HepG2 (cell line): Measurements from ENCODE around the gene SPHK2. TPM values are rescaled to one million over a fixed set of nuclear protein-coding genes. Genes with fewer than 3 reads are reported as not detected.
A peak's percentile ranks its signal among the peaks of the same experiment; 100 is the strongest.

Experiments used
- CAMTA2 ChIP-seq: sonication (generic); formaldehyde crosslinking; IDR thresholded peaks from 2 replicates; pipeline ENCODE4 v1.4.0; 2020; ENCODE audit warnings: mild to moderate bottlenecking, missing genetic modification reagents, borderline replicate concordance
- ELF1 ChIP-seq: sonication (generic); formaldehyde crosslinking; IDR thresholded peaks from 2 replicates; pipeline ENCODE4 v1.4.0; 2020; ENCODE audit warnings: missing genetic modification reagents
- ERF ChIP-seq: IDR thresholded peaks from 2 replicates; pipeline ENCODE4 v1.6.1; 2018; ENCODE audit warnings: missing biosample characterization, missing genetic modification reagents
- IKZF1 ChIP-seq: fragments of 450-650 bp; IDR thresholded peaks from 2 replicates; pipeline ENCODE4 v1.7.1; 2016
- ISL2 ChIP-seq: sonication (generic); formaldehyde crosslinking; IDR thresholded peaks from 2 replicates; pipeline ENCODE4 v1.5.0; 2020; ENCODE audit warnings: missing genetic modification reagents
- KDM2A ChIP-seq: sonication (generic); formaldehyde crosslinking; IDR thresholded peaks from 2 replicates; pipeline ENCODE4 v1.4.0; 2020; ENCODE audit warnings: low read depth, missing genetic modification reagents, borderline replicate concordance
- KDM5A ChIP-seq: fragments of 200-600 bp; sonication (generic); IDR thresholded peaks from 2 replicates; pipeline ENCODE4 v1.7.0; 2018; ENCODE audit warnings: antibody characterized with exemption, mild to moderate bottlenecking, low read length, borderline replicate concordance
- KLF12 ChIP-seq: sonication (generic); formaldehyde crosslinking; IDR thresholded peaks from 2 replicates; pipeline ENCODE4 v1.4.0; 2020; ENCODE audit warnings: missing genetic modification reagents, borderline replicate concordance
- MED1 ChIP-seq: sonication (generic); formaldehyde crosslinking; IDR thresholded peaks from 2 replicates; pipeline ENCODE4 v1.4.0; 2020; ENCODE audit warnings: missing genetic modification reagents
- MEF2D ChIP-seq: sonication (generic); formaldehyde crosslinking; IDR thresholded peaks from 2 replicates; pipeline ENCODE4 v1.5.1; 2020; ENCODE audit warnings: mild to moderate bottlenecking, missing genetic modification reagents
- MIER2 ChIP-seq: IDR thresholded peaks from 2 replicates; pipeline ENCODE4 v1.6.1; 2016; ENCODE audit warnings: missing biosample characterization, missing genetic modification reagents
- NONO ChIP-seq, 2 experiments: fragments of 450-650 bp in 1 of 2; sonication (generic) in 1 of 2; formaldehyde crosslinking in 1 of 2; IDR thresholded peaks in 1 of 2; conservative IDR thresholded peaks in 1 of 2; 2 replicates each; pipeline versions ENCODE4 v1.6.1 to v1.8.0; 2017 to 2022; ENCODE audit warnings: mild to moderate bottlenecking in 1 of 2, missing genetic modification reagents in 1 of 2, moderate library complexity in 1 of 2
- RAD21 ChIP-seq: fragments of 450-650 bp; formaldehyde crosslinking; IDR thresholded peaks from 2 replicates; pipeline ENCODE4 v1.5.0; 2020; ENCODE audit warnings: mild to moderate bottlenecking
- RCOR2 ChIP-seq: IDR thresholded peaks from 2 replicates; pipeline ENCODE4 v1.6.1; 2016; ENCODE audit warnings: missing biosample characterization, missing genetic modification reagents
- RXRB ChIP-seq: IDR thresholded peaks from 2 replicates; pipeline ENCODE4 v1.6.1; 2016; ENCODE audit warnings: borderline replicate concordance, missing genetic modification reagents, missing compliant biosample characterization
- ZBTB20 ChIP-seq: sonication (generic); formaldehyde crosslinking; IDR thresholded peaks from 2 replicates; pipeline ENCODE4 v1.8.1; 2023; ENCODE audit warnings: missing genetic modification reagents, low read depth, mild to moderate bottlenecking, borderline replicate concordance
- ZBTB38 ChIP-seq: sonication (generic); formaldehyde crosslinking; IDR thresholded peaks from 2 replicates; pipeline ENCODE4 v1.5.1; 2020; ENCODE audit warnings: mild to moderate bottlenecking, missing genetic modification reagents
- ZEB1 ChIP-seq: IDR thresholded peaks from 2 replicates; pipeline ENCODE4 v1.6.1; 2012; ENCODE audit warnings: mild to moderate bottlenecking, low read depth, inconsistent platforms; ENCODE audit not compliant: insufficient replicate concordance
- ZNF264 ChIP-seq: sonication (generic); formaldehyde crosslinking; IDR thresholded peaks from 2 replicates; pipeline ENCODE4 v1.4.0; 2020; ENCODE audit warnings: missing genetic modification reagents
- ZNF430 ChIP-seq: sonication (generic); formaldehyde crosslinking; IDR thresholded peaks from 2 replicates; pipeline ENCODE4 v1.9.0; 2021; ENCODE audit warnings: mild to moderate bottlenecking, missing genetic modification reagents
- ZNF788 ChIP-seq: sonication (generic); formaldehyde crosslinking; IDR thresholded peaks from 2 replicates; pipeline ENCODE4 v1.5.0; 2020; ENCODE audit warnings: mild to moderate bottlenecking, missing genetic modification reagents, borderline replicate concordance
- ZNF891 ChIP-seq: sonication (generic); formaldehyde crosslinking; IDR thresholded peaks from 2 replicates; pipeline ENCODE4 v1.5.0; 2020; ENCODE audit warnings: mild to moderate bottlenecking, missing genetic modification reagents
- ZSCAN29 ChIP-seq: sonication (generic); formaldehyde crosslinking; conservative IDR thresholded peaks from 2 replicates; pipeline ENCODE4 v1.4.0; 2020; ENCODE audit warnings: mild to moderate bottlenecking, missing genetic modification reagents
- polyA plus RNA-seq, 8 experiments: library from polyadenylated mRNA; depleted of rRNA in 3 of 8; stranded (reverse) in 7 of 8; unstranded in 1 of 8; fragments of >200 nt; fragmentation: Illumina TruSeq in 4 of 8; extraction: Trizol in 4 of 8; gene quantifications; 2 replicates each; pipeline versions ENCODE4 v1.2.1 to v1.2.3, GENCODE V29; 2011 to 2016; ENCODE audit warnings: low read depth in 4 of 8, missing spikeins in 1 of 8, mixed read lengths in 1 of 8; ENCODE audit not compliant: insufficient read depth in 1 of 8
- total RNA-seq, 5 experiments: library from RNA; depleted of rRNA; stranded (reverse); fragments of >200 nt; fragmentation: Illumina TruSeq; extraction: Trizol; gene quantifications; 2 replicates each; pipeline ENCODE4 v1.2.3, GENCODE V29; 2016; ENCODE audit warnings: low read depth in 1 of 5
- TF ChIP-seq, protein P1 (sequence below): sonication (generic); formaldehyde crosslinking; IDR thresholded peaks from 2 replicates; pipeline ENCODE4 v1.9.0; 2022; ENCODE audit warnings: missing genetic modification reagents, mild to moderate bottlenecking, borderline replicate concordance
- TF ChIP-seq, protein P2 (sequence below): sonication (generic); formaldehyde crosslinking; IDR thresholded peaks from 2 replicates; pipeline ENCODE4 v1.5.1; 2020; ENCODE audit warnings: mild to moderate bottlenecking, moderate library complexity, missing genetic modification reagents
- TF ChIP-seq, protein P3 (sequence below): IDR thresholded peaks from 2 replicates; pipeline ENCODE4 v1.6.1; 2016; ENCODE audit warnings: missing compliant biosample characterization, missing genetic modification reagents, borderline replicate concordance

SPHK2 gene
- total and polyA plus RNA-seq, 2 of the 13 experiments (the other 11 are each of a cell fraction or from before 2014, with no cell fraction given) = 2.9 to 14.4 TPM

DNA sequence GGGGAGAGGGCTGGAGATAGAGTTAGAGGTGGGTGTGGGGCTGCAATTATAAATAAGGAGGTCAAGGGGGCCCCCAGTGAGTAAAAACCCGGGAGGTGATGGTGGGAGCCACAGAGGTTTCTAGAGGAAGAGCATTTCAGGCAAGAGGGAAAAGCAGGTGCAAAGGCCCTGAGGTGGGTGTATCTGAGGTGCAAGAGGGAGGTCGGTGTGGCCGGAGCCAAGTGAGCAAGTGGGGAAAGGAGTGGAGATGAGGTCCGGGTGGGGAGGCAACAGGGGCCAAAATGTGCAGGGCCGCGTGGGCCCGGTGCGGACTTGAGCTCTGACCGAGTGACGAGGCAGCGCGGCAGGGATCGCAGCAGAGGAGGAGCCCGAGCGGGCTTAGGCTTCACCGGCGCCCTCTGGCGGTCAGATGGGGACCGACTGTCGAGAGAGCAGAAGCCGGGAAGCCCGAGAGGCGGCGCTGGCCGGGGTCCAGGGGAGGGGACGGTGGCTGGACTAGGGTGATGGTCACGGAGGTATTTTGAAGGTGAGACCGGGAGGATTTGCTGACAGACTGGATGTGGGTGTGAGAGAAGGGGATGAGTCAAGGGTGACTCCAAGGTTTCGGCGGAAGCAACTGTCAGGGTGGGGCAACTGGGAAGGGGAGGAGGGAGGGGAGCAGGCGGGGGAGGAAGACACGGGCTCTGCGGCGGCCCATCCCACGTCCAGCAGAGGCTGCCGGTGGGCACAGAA is 30.5 kb upstream of the SPHK2 start (continued):
- TF ChIP-seq, protein P1, sequence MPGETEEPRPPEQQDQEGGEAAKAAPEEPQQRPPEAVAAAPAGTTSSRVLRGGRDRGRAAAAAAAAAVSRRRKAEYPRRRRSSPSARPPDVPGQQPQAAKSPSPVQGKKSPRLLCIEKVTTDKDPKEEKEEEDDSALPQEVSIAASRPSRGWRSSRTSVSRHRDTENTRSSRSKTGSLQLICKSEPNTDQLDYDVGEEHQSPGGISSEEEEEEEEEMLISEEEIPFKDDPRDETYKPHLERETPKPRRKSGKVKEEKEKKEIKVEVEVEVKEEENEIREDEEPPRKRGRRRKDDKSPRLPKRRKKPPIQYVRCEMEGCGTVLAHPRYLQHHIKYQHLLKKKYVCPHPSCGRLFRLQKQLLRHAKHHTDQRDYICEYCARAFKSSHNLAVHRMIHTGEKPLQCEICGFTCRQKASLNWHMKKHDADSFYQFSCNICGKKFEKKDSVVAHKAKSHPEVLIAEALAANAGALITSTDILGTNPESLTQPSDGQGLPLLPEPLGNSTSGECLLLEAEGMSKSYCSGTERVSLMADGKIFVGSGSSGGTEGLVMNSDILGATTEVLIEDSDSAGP = peak; percentile 68; the same call in 1 of the 2 replicates
- peak; percentile 83 for TF ChIP-seq RAD21 (CRISPR knock-in tag)
- no peak for TF ChIP-seq ZNF430
- no peak; the same call in 1 of the 2 replicates for TF ChIP-seq ERF (CRISPR knock-in tag)
- no peak for TF ChIP-seq NONO (IDR thresholded peaks at IDR 0.05)
- TF ChIP-seq NONO (CRISPR knock-in tag; conservative IDR thresholded peaks at IDR 0.05) = 0 out of 2 replicates have a peak, but pooled peaks have one; percentile 32
- TF ChIP-seq ZNF264 (CRISPR knock-in tag) = no peak
- peak; percentile 49; the same call in 1 of the 2 replicates for TF ChIP-seq RXRB (CRISPR knock-in tag)
- no peak for TF ChIP-seq MEF2D (CRISPR knock-in tag)
- peak; percentile 68 for TF ChIP-seq ZNF788 (CRISPR knock-in tag)
- TF ChIP-seq, protein P2, sequence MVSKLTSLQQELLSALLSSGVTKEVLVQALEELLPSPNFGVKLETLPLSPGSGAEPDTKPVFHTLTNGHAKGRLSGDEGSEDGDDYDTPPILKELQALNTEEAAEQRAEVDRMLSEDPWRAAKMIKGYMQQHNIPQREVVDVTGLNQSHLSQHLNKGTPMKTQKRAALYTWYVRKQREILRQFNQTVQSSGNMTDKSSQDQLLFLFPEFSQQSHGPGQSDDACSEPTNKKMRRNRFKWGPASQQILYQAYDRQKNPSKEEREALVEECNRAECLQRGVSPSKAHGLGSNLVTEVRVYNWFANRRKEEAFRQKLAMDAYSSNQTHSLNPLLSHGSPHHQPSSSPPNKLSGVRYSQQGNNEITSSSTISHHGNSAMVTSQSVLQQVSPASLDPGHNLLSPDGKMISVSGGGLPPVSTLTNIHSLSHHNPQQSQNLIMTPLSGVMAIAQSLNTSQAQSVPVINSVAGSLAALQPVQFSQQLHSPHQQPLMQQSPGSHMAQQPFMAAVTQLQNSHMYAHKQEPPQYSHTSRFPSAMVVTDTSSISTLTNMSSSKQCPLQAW (CRISPR knock-in tag) = 0 out of 2 replicates have a peak, but pooled peaks have one; percentile 42
- TF ChIP-seq ZNF891 = peak; percentile 48; the same call in 1 of the 2 replicates
- TF ChIP-seq MIER2 (CRISPR knock-in tag) = no peak
- peak; percentile 74 for TF ChIP-seq RCOR2 (CRISPR knock-in tag)
- no peak for TF ChIP-seq ZBTB20 (CRISPR knock-in tag)
- no peak for TF ChIP-seq IKZF1
- no peak for TF ChIP-seq CAMTA2 (CRISPR knock-in tag)
- no peak for TF ChIP-seq ISL2 (CRISPR knock-in tag)
- TF ChIP-seq KDM5A = no peak
- TF ChIP-seq KDM2A (CRISPR knock-in tag) = peak; percentile 92
- TF ChIP-seq ZBTB38 = 0 out of 2 replicates have a peak, but pooled peaks have one; percentile 19
- TF ChIP-seq MED1 = 0 out of 2 replicates have a peak, but pooled peaks have one; percentile 24
- 0 out of 2 replicates have a peak, but pooled peaks have one; percentile 11 for TF ChIP-seq ELF1 (CRISPR knock-in tag)
- TF ChIP-seq, protein P3, sequence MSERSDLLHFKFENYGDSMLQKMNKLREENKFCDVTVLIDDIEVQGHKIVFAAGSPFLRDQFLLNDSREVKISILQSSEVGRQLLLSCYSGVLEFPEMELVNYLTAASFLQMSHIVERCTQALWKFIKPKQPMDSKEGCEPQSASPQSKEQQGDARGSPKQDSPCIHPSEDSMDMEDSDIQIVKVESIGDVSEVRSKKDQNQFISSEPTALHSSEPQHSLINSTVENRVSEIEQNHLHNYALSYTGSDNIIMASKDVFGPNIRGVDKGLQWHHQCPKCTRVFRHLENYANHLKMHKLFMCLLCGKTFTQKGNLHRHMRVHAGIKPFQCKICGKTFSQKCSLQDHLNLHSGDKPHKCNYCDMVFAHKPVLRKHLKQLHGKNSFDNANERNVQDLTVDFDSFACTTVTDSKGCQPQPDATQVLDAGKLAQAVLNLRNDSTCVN (CRISPR knock-in tag) = 0 out of 2 replicates have a peak, but pooled peaks have one; percentile 21
- 0 out of 2 replicates have a peak, but pooled peaks have one; percentile 37 for TF ChIP-seq KLF12
- no peak for TF ChIP-seq ZSCAN29
- TF ChIP-seq ZEB1 = no peak
